ENCODE data around the gene NGF. TPM values are rescaled to one million over a fixed set of nuclear protein-coding genes. Genes with fewer than 3 reads are reported as not detected.

The NGF gene
- total and polyA plus RNA-seq, 2 experiments from 2014 or later = 0.37 to 2.6 TPM

- H3K4me2 ChIP-seq = no peak overlapping the region
- 93% methylated on average over 3 of the region's 3 CpGs for WGBS (ENCODE audit: low lambda C conversion rate, missing lambda C conversion rate)
- H4K20me1 ChIP-seq (ENCODE audit: insufficient read depth, poor library complexity, severe bottlenecking) = no peaks in the 10 kb centered on the region
- no peak overlapping the region for H3K4me3 ChIP-seq
- no peak overlapping the region for H2AFZ ChIP-seq
- no peak overlapping the region for H3K27ac ChIP-seq
- no peaks in the 10 kb centered on the region for H3K79me2 ChIP-seq
- H3K4me1 ChIP-seq (ENCODE audit: insufficient read depth) = no peaks in the 10 kb centered on the region
- H3K9me3 ChIP-seq (ENCODE audit: low read depth) = no peaks in the 10 kb centered on the region
- no peaks in the 10 kb centered on the region for H3K9me2 ChIP-seq (replicated peaks; ENCODE audit: insufficient read depth)
- no peaks in the 10 kb centered on the region for H3K27me3 ChIP-seq
- DNase-seq (ENCODE audit: low spot score) = no peak
- H3K36me3 ChIP-seq (replicated peaks; ENCODE audit: insufficient read depth, low read depth) = no peaks in the 10 kb centered on the region
- TF ChIP-seq, protein P1, sequence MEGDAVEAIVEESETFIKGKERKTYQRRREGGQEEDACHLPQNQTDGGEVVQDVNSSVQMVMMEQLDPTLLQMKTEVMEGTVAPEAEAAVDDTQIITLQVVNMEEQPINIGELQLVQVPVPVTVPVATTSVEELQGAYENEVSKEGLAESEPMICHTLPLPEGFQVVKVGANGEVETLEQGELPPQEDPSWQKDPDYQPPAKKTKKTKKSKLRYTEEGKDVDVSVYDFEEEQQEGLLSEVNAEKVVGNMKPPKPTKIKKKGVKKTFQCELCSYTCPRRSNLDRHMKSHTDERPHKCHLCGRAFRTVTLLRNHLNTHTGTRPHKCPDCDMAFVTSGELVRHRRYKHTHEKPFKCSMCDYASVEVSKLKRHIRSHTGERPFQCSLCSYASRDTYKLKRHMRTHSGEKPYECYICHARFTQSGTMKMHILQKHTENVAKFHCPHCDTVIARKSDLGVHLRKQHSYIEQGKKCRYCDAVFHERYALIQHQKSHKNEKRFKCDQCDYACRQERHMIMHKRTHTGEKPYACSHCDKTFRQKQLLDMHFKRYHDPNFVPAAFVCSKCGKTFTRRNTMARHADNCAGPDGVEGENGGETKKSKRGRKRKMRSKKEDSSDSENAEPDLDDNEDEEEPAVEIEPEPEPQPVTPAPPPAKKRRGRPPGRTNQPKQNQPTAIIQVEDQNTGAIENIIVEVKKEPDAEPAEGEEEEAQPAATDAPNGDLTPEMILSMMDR (IDR thresholded peaks at IDR 0.05; ENCODE audit: poor library complexity) = no peak
- TF ChIP-seq EZH2phosphoT487 (IDR thresholded peaks at IDR 0.05; ENCODE audit: low read depth, severe bottlenecking, unreplicated experiment) (no peak), EZH2 (IDR thresholded peaks at IDR 0.05; ENCODE audit: borderline replicate concordance) (no peak)
Measured at GRCh38 chr1:115240297-115240696, 97.8 kb downstream of the NGF start.

DNA sequence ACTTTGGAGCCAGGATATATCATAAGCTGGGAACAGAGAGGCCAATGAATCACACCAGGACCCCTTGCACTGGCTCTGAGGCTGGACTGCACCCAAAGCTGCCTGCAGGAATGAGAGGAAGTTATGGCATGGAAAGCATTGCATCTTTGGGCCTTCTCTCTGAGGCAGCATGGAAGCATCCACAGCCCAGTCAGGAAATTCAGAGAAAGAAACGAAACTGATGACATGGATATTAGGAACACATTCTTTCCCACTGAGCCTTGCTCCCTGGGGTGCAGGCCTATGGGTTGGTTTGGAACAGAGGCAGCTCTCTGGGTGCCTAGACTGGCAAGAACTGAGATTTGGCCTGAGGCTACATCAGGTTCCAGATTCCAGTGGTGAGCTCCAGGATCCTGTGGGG is 98.6 kb downstream of the NGF start:
- whole genome bisulfite sequencing (ENCODE audit: low lambda C conversion rate, missing lambda C conversion rate) = 87% methylated on average over 1 of the region's 1 CpG
- Histone ChIP-seq H3K9me3 (ENCODE audit: low read depth) (no peaks in the 10 kb centered on the region), H3K4me1 (ENCODE audit: insufficient read depth) (no peaks in the 10 kb centered on the region), H3K27ac (no peak overlapping the region), H3K4me2 (no peak overlapping the region), H3K36me3 (replicated peaks; ENCODE audit: insufficient read depth, low read depth) (no peaks in the 10 kb centered on the region), H3K9me2 (replicated peaks; ENCODE audit: insufficient read depth) (no peaks in the 10 kb centered on the region), H2AFZ (no peak overlapping the region), H3K79me2 (no peaks in the 10 kb centered on the region), H4K20me1 (ENCODE audit: insufficient read depth, poor library complexity, severe bottlenecking) (no peaks in the 10 kb centered on the region), H3K27me3 (no peaks in the 10 kb centered on the region), H3K4me3 (no peak overlapping the region)
- TF ChIP-seq EZH2 (IDR thresholded peaks at IDR 0.05; ENCODE audit: borderline replicate concordance) (no peak), EZH2phosphoT487 (IDR thresholded peaks at IDR 0.05; ENCODE audit: low read depth, severe bottlenecking, unreplicated experiment) (no peak)
- TF ChIP-seq, protein P1 (IDR thresholded peaks at IDR 0.05; ENCODE audit: poor library complexity) = no peak
- no peak for DNase-seq (ENCODE audit: low spot score)

DNA sequence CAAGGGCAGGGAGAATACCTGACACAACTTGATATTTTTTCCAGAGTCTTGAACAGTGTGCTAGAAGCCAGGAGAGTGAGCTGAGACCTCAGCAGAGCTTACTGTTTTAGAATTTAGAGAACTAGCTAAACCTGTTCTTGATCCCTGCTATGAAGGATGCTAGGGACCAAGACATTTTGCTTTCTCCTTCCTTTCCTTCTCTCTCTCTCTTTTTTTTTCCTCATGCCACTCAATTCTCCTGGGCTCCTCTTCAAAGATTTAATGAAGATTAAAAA is 99.0 kb downstream of the NGF start:
- no peak overlapping the region for H3K4me3 ChIP-seq
- no peak overlapping the region for H3K4me2 ChIP-seq
- no peaks in the 10 kb centered on the region for H3K27me3 ChIP-seq
- no peaks in the 10 kb centered on the region for H3K9me3 ChIP-seq (ENCODE audit: low read depth)
- DNase-seq (ENCODE audit: low spot score) = no peak
- no peak overlapping the region for H3K27ac ChIP-seq
- H3K9me2 ChIP-seq (replicated peaks; ENCODE audit: insufficient read depth) = no peaks in the 10 kb centered on the region
- no peaks in the 10 kb centered on the region for H3K4me1 ChIP-seq (ENCODE audit: insufficient read depth)
- no peaks in the 10 kb centered on the region for H3K36me3 ChIP-seq (replicated peaks; ENCODE audit: insufficient read depth, low read depth)
- H4K20me1 ChIP-seq (ENCODE audit: insufficient read depth, poor library complexity, severe bottlenecking) = no peaks in the 10 kb centered on the region
- H2AFZ ChIP-seq = no peak overlapping the region
- H3K79me2 ChIP-seq = no peaks in the 10 kb centered on the region
- TF ChIP-seq EZH2 (IDR thresholded peaks at IDR 0.05; ENCODE audit: borderline replicate concordance) (no peak), EZH2phosphoT487 (IDR thresholded peaks at IDR 0.05; ENCODE audit: low read depth, severe bottlenecking, unreplicated experiment) (no peak)
- TF ChIP-seq, protein P1 (IDR thresholded peaks at IDR 0.05; ENCODE audit: poor library complexity) = no peak
